Loucy (cell line): ENCODE measurements around the gene DGKI.

Source experiments
- H2AFZ ChIP-seq: fragments of 200-600 bp; sonication (generic); 2 replicates; pipeline ENCODE4 v1.6.0; 2016; ENCODE audit warnings: antibody characterized with exemption, mild to moderate bottlenecking, low read length, moderate library complexity
- H3F3A ChIP-seq: fragments of 200-600 bp; 2 replicates; pipeline ENCODE4 v1.6.0; 2016; ENCODE audit warnings: antibody characterized with exemption, low read depth, mild to moderate bottlenecking
- H3K27me3 ChIP-seq: fragments of 200-600 bp; sonication (generic); 2 replicates; pipeline ENCODE4 v1.6.1; 2014; ENCODE audit warnings: low read length, mild to moderate bottlenecking; ENCODE audit not compliant: insufficient read depth, poor library complexity, severe bottlenecking
- H3K36me3 ChIP-seq: fragments of 200-600 bp; sonication (generic); 2 replicates; pipeline ENCODE4 v1.6.1; 2016; ENCODE audit warnings: low read length; ENCODE audit not compliant: insufficient read depth
- H3K4me1 ChIP-seq: fragments of 200-600 bp; sonication (generic); 2 replicates; pipeline ENCODE4 v1.5.1; 2014; ENCODE audit warnings: low read length, mild to moderate bottlenecking; ENCODE audit not compliant: insufficient read depth, poor library complexity, severe bottlenecking
- H3K4me2 ChIP-seq: fragments of 200-600 bp; sonication (generic); 2 replicates; pipeline ENCODE4 v1.6.0; 2014; ENCODE audit warnings: antibody characterized with exemption, low read length, low read depth, mild to moderate bottlenecking; ENCODE audit not compliant: poor library complexity, severe bottlenecking
- H3K4me3 ChIP-seq: fragments of 200-600 bp; sonication (generic); 2 replicates; pipeline ENCODE4 v1.5.1; 2014; ENCODE audit warnings: low read length, mild to moderate bottlenecking, mixed read lengths; ENCODE audit not compliant: poor library complexity, severe bottlenecking
- H3K79me2 ChIP-seq: fragments of 200-600 bp; sonication (generic); 2 replicates; pipeline ENCODE4 v1.6.1; 2014; ENCODE audit warnings: low read length; ENCODE audit not compliant: insufficient read depth
- H3K9ac ChIP-seq: fragments of 200-600 bp; sonication (generic); 2 replicates; pipeline ENCODE4 v1.6.0; 2014; ENCODE audit warnings: mild to moderate bottlenecking, low read depth, low read length, moderate library complexity; ENCODE audit not compliant: poor library complexity, severe bottlenecking
- H3K9me2 ChIP-seq: fragments of 200-600 bp; sonication (generic); replicated peaks from 2 replicates; pipeline ENCODE4 v1.6.1; 2016; ENCODE audit warnings: low read depth, low read length, mixed read lengths
- H3K9me3 ChIP-seq: fragments of 200-600 bp; sonication (generic); 2 replicates; pipeline ENCODE4 v1.6.1; 2014; ENCODE audit warnings: mild to moderate bottlenecking, antibody characterized with exemption, low read length, low read depth; ENCODE audit not compliant: insufficient read depth
- H4K20me1 ChIP-seq: fragments of 200-600 bp; sonication (generic); 2 replicates; pipeline ENCODE4 v1.6.0; 2014; ENCODE audit warnings: antibody characterized with exemption, low read length, mild to moderate bottlenecking; ENCODE audit not compliant: insufficient read depth, poor library complexity, severe bottlenecking
- CTCF ChIP-seq: fragments of 200-600 bp; sonication (generic); conservative IDR thresholded peaks from 2 replicates; pipeline ENCODE4 v1.5.1; 2014; ENCODE audit warnings: mild to moderate bottlenecking, antibody characterized with exemption, low read length
- EZH2phosphoT487 ChIP-seq: fragments of 200-600 bp; IDR thresholded peaks from 2 replicates; pipeline ENCODE4 v1.6.1; 2018; ENCODE audit warnings: antibody characterized with exemption, mild to moderate bottlenecking, moderate library complexity, borderline replicate concordance

Gene DGKI

GRCh38 chr7:137475966-137476365, 370.8 kb downstream of the DGKI start:
- no peak overlapping the region for H3K9ac ChIP-seq
- H3K4me1 ChIP-seq, result no peaks in the 10 kb centered on the region
- TF ChIP-seq EZH2phosphoT487 (no peak), CTCF (no peak)
- no peaks in the 10 kb centered on the region for H3K36me3 ChIP-seq
- no peaks in the 10 kb centered on the region for H3K27me3 ChIP-seq
- H3K4me3 ChIP-seq, result no peak overlapping the region
- H3K79me2 ChIP-seq, result no peaks in the 10 kb centered on the region
- no peak overlapping the region for H2AFZ ChIP-seq
- H3K9me3 ChIP-seq, result no peaks in the 10 kb centered on the region
- H3K4me2 ChIP-seq, result no peak overlapping the region
- no peaks in the 10 kb centered on the region for H4K20me1 ChIP-seq
- H3K9me2 ChIP-seq, result no peaks in the 10 kb centered on the region
- no peaks in the 10 kb centered on the region for H3F3A ChIP-seq

GRCh38 chr7:137474540-137475026, 372.2 kb downstream of the DGKI start:
- no peak overlapping the region for H3K9ac ChIP-seq
- H3F3A ChIP-seq, result no peaks in the 10 kb centered on the region
- H3K4me1 ChIP-seq, result no peaks in the 10 kb centered on the region
- H3K4me3 ChIP-seq, result no peak overlapping the region
- no peak overlapping the region for H3K4me2 ChIP-seq
- TF ChIP-seq EZH2phosphoT487 (no peak), CTCF (no peak)
- H3K27me3 ChIP-seq, result no peaks in the 10 kb centered on the region
- no peaks in the 10 kb centered on the region for H3K9me3 ChIP-seq
- no peaks in the 10 kb centered on the region for H3K79me2 ChIP-seq
- no peak overlapping the region for H2AFZ ChIP-seq
- no peaks in the 10 kb centered on the region for H3K9me2 ChIP-seq
- no peaks in the 10 kb centered on the region for H3K36me3 ChIP-seq
- no peaks in the 10 kb centered on the region for H4K20me1 ChIP-seq

- no peaks in the 10 kb centered on the region for H4K20me1 ChIP-seq
- H3K4me3 ChIP-seq, result no peak overlapping the region
- H3K4me1 ChIP-seq, result no peaks in the 10 kb centered on the region
- no peak for TF ChIP-seq CTCF
- no peak for TF ChIP-seq EZH2phosphoT487
- H3K4me2 ChIP-seq, result no peak overlapping the region
- no peak overlapping the region for H2AFZ ChIP-seq
- H3K36me3 ChIP-seq, result no peaks in the 10 kb centered on the region
- no peaks in the 10 kb centered on the region for H3K79me2 ChIP-seq
- H3F3A ChIP-seq, result no peaks in the 10 kb centered on the region
- no peaks in the 10 kb centered on the region for H3K9me3 ChIP-seq
- no peak overlapping the region for H3K9ac ChIP-seq
- no peaks in the 10 kb centered on the region for H3K9me2 ChIP-seq
- no peaks in the 10 kb centered on the region for H3K27me3 ChIP-seq
Measured at GRCh38 chr7:137471128-137471527, 375.6 kb downstream of the DGKI start.
